GM06990 (cell line): Measurements from ENCODE around the gene PUM2.

Experiments
- DNase-seq: peaks from one replicate; pipeline ENCODE4 v3.0.0-alpha.2; 2011; ENCODE audit not compliant: insufficient read length; ENCODE audit errors: extremely low read depth
- H3K27me3 ChIP-seq: replicated peaks from 2 replicates; pipeline ENCODE4 v1.6.0; 2011; ENCODE audit warnings: low read length; ENCODE audit not compliant: control insufficient read depth, insufficient read depth
- H3K36me3 ChIP-seq: 2 replicates; pipeline ENCODE4 v1.5.1; 2011; ENCODE audit warnings: low read length; ENCODE audit not compliant: control insufficient read depth, insufficient read depth
- H3K4me3 ChIP-seq: replicated peaks from 2 replicates; pipeline ENCODE4 v1.5.1; 2011; ENCODE audit warnings: low read depth, mild to moderate bottlenecking, control low read depth, low read length
- CTCF ChIP-seq: IDR thresholded peaks from 2 replicates; pipeline ENCODE4 v1.5.1; 2011; ENCODE audit warnings: low read length, control low read depth, mild to moderate bottlenecking, inconsistent platforms; ENCODE audit not compliant: insufficient read depth, poor library complexity, severe bottlenecking

Gene PUM2

GRCh38 chr2:20207051-20207450 is 143.6 kb downstream of the PUM2 start:
- no peak for TF ChIP-seq CTCF
- Histone ChIP-seq H3K27me3 (no peaks in the 10 kb centered on the region), H3K36me3 (peaks cover 26% of the 10 kb centered on the region), H3K4me3 (no peak overlapping the region; the same call in 1 of the 2 replicates)
- DNase-seq = peak; percentile 71

- no peak for TF ChIP-seq CTCF
- H3K4me3 ChIP-seq = no peak overlapping the region
- no peaks in the 10 kb centered on the region for H3K27me3 ChIP-seq
- DNase-seq = no peak
- peaks cover 26% of the 10 kb centered on the region for H3K36me3 ChIP-seq
Observed at GRCh38 chr2:20205915-20206524, 144.6 kb downstream of the PUM2 start.

- no peak for TF ChIP-seq CTCF
- H3K27me3 ChIP-seq = no peaks in the 10 kb centered on the region
- H3K36me3 ChIP-seq = peaks cover 32% of the 10 kb centered on the region
- no peak overlapping the region for H3K4me3 ChIP-seq
- DNase-seq = no peak
Observed at GRCh38 chr2:20205069-20205468, 145.6 kb downstream of the PUM2 start.

- Histone ChIP-seq H3K27me3 (no peaks in the 10 kb centered on the region), H3K36me3 (peaks cover 32% of the 10 kb centered on the region), H3K4me3 (no peak overlapping the region)
- TF ChIP-seq CTCF = no peak
- DNase-seq = no peak
Observed at GRCh38 chr2:20203521-20204225, 147.0 kb downstream of the PUM2 start.

- no peak overlapping the region for H3K4me3 ChIP-seq
- no peak for DNase-seq
- no peaks in the 10 kb centered on the region for H3K27me3 ChIP-seq
- peaks cover 32% of the 10 kb centered on the region for H3K36me3 ChIP-seq
- no peak for TF ChIP-seq CTCF
Observed at GRCh38 chr2:20203072-20203471, 147.6 kb downstream of the PUM2 start.

- no peaks in the 10 kb centered on the region for H3K27me3 ChIP-seq
- no peak overlapping the region for H3K4me3 ChIP-seq
- TF ChIP-seq CTCF = no peak
- H3K36me3 ChIP-seq = peaks cover 32% of the 10 kb centered on the region
- no peak for DNase-seq
Observed at GRCh38 chr2:20201671-20202070, 149.0 kb downstream of the PUM2 start.
